Smooth muscle cell of trachea (primary cell): ENCODE measurements around the gene HERPUD1. TPM values are rescaled to one million over a fixed set of nuclear protein-coding genes. Genes with fewer than 3 reads are reported as not detected.

Experiments used
- total RNA-seq: library from RNA; depleted of rRNA; stranded (reverse); fragments of >200 nt; gene quantifications from 2 replicates; pipeline ENCODE4 v1.2.1, GENCODE V29; 2014

HERPUD1 gene, protein sequence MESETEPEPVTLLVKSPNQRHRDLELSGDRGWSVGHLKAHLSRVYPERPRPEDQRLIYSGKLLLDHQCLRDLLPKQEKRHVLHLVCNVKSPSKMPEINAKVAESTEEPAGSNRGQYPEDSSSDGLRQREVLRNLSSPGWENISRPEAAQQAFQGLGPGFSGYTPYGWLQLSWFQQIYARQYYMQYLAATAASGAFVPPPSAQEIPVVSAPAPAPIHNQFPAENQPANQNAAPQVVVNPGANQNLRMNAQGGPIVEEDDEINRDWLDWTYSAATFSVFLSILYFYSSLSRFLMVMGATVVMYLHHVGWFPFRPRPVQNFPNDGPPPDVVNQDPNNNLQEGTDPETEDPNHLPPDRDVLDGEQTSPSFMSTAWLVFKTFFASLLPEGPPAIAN
- 86.5 and 108 TPM in 2 replicates for total RNA-seq

DNA sequence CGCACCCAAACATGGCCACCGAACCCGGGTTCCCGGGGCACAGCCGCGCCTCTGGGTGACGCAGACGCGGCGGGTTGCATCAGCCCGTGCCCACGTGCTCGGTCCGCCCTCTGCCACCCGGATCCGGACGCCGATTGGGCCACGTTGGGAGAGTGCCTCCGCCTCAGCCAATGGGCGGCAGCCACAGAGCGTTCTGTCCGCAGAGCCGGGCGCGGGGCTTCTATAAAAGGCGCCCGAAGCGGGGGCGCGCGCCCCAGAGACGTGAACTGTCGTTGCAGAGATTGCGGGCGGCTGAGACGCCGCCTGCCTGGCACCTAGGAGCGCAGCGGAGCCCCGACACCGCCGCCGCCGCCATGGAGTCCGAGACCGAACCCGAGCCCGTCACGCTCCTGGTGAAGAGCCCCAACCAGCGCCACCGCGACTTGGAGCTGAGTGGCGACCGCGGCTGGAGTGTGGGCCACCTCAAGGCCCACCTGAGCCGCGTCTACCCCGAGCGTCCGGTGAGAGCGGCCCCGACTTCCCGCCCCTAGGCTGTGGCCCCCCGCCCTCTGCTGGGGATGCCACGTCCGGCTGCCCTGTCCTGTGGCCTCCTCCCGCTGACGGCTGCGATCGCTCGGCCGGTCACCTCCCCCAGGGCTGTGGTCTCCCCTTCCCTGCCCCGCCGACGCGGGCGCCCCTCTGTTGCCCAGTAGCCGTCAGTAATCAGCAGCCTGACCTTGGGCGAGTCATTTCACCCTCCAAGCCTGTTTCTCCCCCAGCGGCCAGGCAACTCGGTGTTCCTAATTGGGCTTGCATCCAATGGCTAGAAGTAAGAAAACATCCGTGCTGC lies at the start of gene HERPUD1:
HERPUD1 (plus strand) TSS at position 251 of the 829 bp plus-strand sequence; CDS start at position 354, 103 bp downstream.

DNA sequence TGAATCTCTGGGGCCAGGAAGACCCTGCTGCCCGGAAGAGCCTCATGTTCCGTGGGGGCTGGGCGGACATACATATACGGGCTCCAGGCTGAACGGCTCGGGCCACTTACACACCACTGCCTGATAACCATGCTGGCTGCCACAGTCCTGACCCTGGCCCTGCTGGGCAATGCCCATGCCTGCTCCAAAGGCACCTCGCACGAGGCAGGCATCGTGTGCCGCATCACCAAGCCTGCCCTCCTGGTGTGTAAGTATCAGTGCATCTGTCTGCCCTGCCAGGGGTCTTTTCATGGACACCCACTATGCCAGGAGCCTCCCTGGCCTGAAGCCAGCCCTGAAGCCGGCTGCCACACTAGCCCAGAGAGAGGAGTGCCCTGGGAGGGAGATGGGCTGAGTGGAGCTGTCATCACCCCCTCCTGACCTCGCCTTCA lies 29.9 kb downstream of the HERPUD1 start, which contains the start of gene CETP:
CETP (plus strand) TSS at position 100 of the 431 bp plus-strand sequence; CDS start at position 130, 30 bp downstream.

DNA sequence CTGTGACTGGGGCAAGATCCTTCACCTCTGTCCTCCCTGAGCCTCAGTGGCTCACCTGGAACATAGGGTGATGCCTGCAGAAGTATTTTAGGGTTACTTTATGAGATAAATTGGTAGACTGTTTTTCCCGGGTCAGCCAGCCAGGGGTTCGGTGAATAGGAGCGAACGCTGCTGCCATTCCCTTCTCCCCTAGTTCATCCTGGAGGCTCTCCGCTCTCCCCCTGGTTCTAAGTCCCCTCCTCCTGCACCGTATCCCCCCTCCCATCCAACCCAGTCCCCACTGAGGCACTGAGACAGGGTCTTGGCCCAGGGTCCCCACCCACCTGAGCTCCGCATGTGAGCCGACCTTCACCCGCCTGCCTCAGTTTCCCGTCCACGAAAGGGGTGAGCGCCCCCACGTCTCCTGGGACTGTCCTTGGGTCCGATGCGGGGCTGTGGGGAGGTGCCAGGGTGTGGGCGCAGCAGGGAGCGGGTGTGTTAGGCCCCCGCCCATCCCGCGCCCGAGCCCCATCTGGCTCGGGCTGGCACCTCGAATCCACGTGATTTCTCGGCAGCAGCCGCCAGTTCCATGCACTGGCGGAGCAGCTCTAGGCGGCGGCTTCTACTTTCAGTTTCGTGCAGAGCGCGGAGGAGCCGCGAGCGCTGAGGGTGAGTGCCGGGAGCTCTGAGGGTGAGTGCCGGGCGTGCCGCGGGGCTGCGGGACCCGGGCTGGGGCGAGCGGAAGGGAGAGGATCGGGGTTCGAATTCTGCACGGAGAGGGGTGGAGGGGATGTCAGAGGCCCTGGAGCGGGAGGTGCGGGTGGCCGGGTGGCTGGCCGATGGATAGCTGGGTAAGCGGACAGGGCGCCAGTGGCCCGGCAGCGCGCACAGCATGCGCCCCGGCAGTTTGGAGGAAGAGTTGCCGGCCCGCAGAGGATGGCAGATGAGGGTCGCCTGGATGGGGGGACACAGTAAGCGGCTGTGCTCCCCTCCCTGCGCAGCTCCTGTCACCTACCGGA lies 57.3 kb downstream of the HERPUD1 start, which contains the start of gene NLRC5:
NLRC5 (plus strand) TSS at position 610 of the 998 bp plus-strand sequence. CDS start 31,156 bp downstream, outside the sequence.

Other genes with a start within 250 kb of the HERPUD1 start
- 19.5 and 41.6 TPM in 2 replicates for gene MT1X, start 249.7 kb upstream of the HERPUD1 start, total RNA-seq
- gene NUP93, start 202.0 kb upstream of the HERPUD1 start, total RNA-seq: 45.2 and 63.4 TPM in 2 replicates
- not detected in 2 replicates for gene SLC12A3, start 66.9 kb upstream of the HERPUD1 start, total RNA-seq
- gene CETP, start 29.8 kb downstream of the HERPUD1 start, total RNA-seq: 0.17 TPM in 1 of 2 replicates, not detected in the other
- 24.4 and 40.0 TPM in 2 replicates for gene NLRC5, start 57.4 kb downstream of the HERPUD1 start, total RNA-seq
- 18.2 and 22.0 TPM in 2 replicates for gene CPNE2, start 160.4 kb downstream of the HERPUD1 start, total RNA-seq